AG10803 (cell line): ENCODE measurements around the gene SGCA.
A peak's percentile ranks its signal among the peaks of the same experiment; 100 is the strongest.

Experiments used
- DNase-seq: peaks from one replicate; pipeline ENCODE4 v3.0.0; 2010; ENCODE audit warnings: low read depth
- H3K4me3 ChIP-seq: 2 replicates; pipeline ENCODE4 v1.5.1; 2011; ENCODE audit warnings: mild to moderate bottlenecking, low read length, control low read depth
- TF ChIP-seq, protein P1 (sequence below): conservative IDR thresholded peaks from 2 replicates; pipeline ENCODE4 v1.5.1; 2011; ENCODE audit warnings: mild to moderate bottlenecking, low read length, control low read depth, inconsistent platforms

Gene SGCA

DNA sequence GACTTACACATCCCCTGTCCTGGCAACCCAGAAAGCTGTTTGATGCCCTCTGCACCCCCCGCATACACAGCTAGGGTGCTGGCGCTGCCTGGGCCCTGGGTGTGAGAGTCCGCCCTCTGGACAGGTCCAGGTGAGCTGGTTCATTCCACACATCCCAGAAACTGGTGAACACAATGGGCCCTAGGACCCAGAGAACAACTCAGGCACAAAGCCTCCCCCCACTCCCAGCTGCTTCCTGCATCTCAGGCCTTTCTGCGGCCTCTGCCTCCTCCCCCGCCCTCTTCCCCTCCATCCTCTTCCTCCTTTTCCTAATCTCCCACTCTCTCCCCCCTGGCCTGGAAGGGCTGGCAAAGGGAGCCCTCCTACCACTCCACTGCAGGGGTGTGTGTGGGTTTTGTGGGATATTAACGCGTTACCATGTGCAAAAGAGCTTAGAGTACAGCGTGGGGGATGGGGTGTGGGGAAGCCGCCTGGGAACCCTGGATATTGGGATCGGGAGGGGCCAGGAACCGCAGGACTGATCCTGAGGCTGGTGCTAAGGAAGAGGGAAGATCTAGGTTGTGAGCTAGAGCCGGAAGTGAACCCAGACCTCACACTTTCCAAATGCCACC, 13.8 kb upstream of the SGCA start:
- TF ChIP-seq, protein P1, sequence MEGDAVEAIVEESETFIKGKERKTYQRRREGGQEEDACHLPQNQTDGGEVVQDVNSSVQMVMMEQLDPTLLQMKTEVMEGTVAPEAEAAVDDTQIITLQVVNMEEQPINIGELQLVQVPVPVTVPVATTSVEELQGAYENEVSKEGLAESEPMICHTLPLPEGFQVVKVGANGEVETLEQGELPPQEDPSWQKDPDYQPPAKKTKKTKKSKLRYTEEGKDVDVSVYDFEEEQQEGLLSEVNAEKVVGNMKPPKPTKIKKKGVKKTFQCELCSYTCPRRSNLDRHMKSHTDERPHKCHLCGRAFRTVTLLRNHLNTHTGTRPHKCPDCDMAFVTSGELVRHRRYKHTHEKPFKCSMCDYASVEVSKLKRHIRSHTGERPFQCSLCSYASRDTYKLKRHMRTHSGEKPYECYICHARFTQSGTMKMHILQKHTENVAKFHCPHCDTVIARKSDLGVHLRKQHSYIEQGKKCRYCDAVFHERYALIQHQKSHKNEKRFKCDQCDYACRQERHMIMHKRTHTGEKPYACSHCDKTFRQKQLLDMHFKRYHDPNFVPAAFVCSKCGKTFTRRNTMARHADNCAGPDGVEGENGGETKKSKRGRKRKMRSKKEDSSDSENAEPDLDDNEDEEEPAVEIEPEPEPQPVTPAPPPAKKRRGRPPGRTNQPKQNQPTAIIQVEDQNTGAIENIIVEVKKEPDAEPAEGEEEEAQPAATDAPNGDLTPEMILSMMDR: no peak
- H3K4me3 ChIP-seq: peak overlapping the region; percentile 79
- peak; percentile 86 for DNase-seq

DNA sequence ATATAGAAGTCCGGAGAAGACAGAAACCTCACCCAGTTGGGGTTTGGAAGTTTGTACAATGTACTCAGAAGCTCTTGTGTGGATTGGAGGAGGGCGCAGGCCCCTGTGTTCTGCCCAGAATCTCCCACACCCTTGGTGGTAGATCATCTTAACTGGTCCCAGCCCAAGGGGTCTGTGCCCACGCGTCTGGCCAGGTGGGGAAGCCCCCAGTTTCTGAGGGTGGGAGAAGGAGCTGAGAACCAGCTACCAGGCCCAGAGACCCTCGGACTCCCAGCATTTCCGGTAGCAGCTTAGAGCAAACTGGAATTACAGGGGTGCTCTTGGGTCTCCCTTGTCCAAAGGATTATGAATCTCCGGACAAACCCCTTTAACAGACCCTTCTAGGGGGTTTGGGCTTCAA, 13.1 kb upstream of the SGCA start:
- TF ChIP-seq, protein P1: no peak
- no peak overlapping the region for H3K4me3 ChIP-seq

DNA sequence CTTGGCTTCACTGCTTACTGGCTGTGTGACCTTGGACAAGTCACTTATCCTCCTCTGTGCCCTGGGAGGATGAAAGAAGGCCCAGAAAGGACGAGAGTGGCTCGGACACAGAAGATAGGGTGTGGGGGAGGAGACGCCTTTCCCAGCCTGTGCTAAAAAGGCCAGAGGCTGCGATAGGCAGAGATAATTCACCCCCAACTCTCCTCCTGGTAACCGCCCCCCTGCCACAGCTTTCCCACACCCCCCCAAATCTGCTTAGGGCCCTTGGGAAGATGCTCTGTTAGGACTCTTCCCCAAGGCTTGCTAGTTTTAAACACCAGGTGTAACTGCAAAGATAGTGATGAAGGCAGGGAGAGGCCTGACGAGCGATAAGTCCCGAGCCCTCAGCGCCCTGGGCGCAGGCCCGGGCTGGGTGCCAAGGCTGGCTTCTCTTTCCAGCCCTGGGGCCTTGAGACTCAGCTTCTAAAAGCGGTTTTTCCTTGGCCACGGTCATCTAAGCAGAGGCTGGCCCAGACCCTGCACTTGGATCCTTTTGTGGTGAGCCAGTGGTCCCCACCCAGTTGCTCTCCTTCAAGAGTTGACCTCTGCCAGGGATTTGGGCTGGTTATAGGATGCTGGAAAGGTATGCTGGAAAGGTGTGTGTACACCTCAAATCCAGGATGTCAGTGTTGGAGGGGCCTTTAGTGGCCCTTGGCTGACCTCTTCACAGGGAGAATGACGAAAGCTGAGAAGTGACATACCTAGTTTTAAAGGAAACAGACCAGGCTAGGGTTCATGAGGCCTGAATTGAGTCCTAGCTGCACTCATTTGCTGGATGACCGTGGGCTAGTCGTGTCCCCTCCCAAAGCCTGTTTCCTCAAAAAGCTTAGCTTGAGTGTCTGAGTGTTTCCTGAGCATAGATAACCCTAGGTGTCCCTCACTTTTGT, 11.9 kb upstream of the SGCA start:
- TF ChIP-seq, protein P1: no peak
- H3K4me3 ChIP-seq: no peak overlapping the region
- DNase-seq: no peak

More for the DNA sequence above, 13.1 kb upstream of the SGCA start:
- no peak for DNase-seq

DNA sequence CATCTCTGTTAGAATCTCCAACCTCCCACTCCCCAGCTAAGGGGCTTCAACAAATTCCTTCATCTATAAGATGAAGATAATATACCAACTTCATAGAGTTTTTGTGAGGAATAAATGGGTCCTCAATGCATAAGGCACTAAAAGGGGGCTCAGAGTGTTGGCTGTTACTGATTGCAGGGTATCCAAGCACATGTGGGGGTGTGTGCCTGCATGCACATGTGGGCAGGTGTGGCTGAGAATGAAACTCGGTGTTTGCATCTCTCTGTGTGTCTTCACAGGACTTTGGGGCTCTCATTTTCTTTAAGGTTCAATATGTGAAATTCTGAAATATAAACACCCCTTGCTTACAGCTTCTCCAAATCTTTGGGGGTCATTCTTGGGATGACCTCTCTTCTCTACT, 11.2 kb upstream of the SGCA start:
- H3K4me3 ChIP-seq: no peak overlapping the region
- TF ChIP-seq, protein P1: no peak
- no peak for DNase-seq

- H3K4me3 ChIP-seq: no peak overlapping the region
- peak; percentile 60 for DNase-seq
- TF ChIP-seq, protein P1: no peak
These were observed 10.5 kb upstream of the SGCA start for GRCh38 chr17:50155115-50155819.

DNA sequence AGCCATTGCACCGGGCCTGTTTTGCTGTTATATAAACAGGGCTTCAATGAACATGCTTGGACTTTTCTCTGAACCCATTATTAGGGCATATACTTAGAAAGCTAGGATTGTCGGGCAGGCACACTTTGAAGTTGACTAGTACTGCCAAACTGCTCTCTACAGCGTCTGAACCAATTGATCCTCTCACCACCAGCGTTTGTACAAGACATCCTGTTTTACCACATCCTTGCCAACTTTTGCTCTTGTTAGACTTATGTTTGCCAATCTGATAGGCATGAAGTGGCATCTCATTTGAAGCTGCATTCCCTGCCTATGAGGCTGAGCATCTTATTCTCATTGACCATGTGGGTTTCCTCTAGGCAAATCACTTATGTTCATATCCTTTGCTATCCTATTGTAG, 7.9 kb upstream of the SGCA start:
- TF ChIP-seq, protein P1: no peak
- no peak overlapping the region for H3K4me3 ChIP-seq
- no peak for DNase-seq
